HPDE6-E6E7 (cell line): ENCODE results near the gene TAF4.
"Not testable (repeated sequence)": the region's sequence is repeated elsewhere in the genome, so short reads cannot be mapped to it uniquely, and the experiment has no call there.

Experiments used
- DNase-seq: peaks from one replicate; pipeline ENCODE4 v3.0.0; 2011; ENCODE audit warnings: missing footprints; ENCODE audit errors: extremely low spot score

The TAF4 gene

DNA sequence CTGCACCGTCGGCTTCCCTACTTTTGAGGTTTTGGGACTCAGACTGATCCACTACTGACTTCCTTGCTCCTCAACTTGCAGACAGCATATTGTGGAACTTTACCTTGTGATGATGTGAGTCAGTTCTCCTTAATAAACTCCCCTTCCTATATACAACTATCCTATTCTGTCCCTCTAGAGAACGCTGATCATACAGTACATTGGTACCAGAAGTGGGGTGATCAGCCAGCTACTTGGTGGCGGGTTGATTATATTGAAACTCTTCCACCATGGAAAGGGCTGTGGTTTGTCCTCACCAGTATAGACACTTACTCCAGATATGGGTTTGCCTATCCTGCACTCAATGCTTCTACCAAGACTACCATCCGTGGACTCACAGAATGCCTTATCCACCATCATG is 7.6 kb upstream of the TAF4 start:
- DNase-seq, result no peak

GRCh38 chr20:62071669-62072430 is 6.2 kb upstream of the TAF4 start:
- not testable (repeated sequence) for DNase-seq

GRCh38 chr20:62069741-62070216 is 4.1 kb upstream of the TAF4 start:
- DNase-seq, result no peak

GRCh38 chr20:62068997-62069396 is 3.3 kb upstream of the TAF4 start:
- DNase-seq, result no peak

- no peak for DNase-seq
These were observed 2.0 kb upstream of the TAF4 start for GRCh38 chr20:62067547-62068260.

GRCh38 chr20:62066983-62067433 is 1.3 kb upstream of the TAF4 start:
- DNase-seq, result no peak

GRCh38 chr20:62066339-62066982 is 780 bp upstream of the TAF4 start:
- DNase-seq, result peak; percentile 62

DNA sequence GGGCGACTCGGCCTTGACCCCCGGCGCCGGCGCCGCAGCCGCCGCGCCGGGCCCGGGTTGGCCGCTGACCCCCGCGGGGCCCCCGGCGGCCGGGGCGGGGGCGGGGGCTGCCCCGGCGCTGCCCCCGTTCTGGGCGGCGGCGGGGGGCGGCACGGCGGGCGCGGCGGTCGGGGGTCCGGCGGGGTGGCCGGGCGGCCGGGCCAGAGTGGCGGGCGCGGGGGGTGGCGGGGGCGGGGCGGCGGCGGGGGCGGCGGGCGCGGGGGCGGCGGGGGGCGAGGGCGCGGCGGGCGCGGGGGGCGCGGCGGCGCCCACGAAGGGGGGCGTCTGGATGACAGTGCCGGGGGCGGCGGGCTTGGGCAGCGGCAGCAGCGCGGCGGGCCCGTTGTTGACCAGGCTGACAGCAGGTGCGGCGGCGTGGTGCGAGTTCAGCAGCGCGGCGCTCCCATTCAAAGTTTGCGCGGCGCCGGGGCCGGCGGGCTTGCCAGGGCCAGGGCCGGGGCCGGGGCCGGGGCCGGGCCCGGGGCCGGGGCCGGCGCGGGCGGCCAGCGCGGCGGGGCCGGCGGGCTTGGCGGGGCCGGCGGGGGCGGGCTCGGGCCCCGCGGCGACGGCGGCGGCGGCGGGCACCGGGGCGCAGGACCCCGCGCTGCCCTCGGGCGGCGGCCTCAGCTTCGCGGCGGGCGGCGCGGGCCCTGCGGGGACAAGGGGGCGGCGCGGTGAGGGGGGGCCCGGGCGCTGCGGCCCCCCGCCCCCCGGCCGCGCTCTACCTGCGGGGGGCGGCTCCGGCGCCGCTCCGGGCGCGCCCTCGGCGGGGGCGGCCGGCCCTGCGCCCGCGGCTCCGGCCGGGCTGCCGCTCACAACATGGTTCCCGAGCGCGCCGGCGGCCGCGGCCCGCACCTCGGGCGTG is 659 bp downstream of the TAF4 start:
- DNase-seq, result no peak

DNA sequence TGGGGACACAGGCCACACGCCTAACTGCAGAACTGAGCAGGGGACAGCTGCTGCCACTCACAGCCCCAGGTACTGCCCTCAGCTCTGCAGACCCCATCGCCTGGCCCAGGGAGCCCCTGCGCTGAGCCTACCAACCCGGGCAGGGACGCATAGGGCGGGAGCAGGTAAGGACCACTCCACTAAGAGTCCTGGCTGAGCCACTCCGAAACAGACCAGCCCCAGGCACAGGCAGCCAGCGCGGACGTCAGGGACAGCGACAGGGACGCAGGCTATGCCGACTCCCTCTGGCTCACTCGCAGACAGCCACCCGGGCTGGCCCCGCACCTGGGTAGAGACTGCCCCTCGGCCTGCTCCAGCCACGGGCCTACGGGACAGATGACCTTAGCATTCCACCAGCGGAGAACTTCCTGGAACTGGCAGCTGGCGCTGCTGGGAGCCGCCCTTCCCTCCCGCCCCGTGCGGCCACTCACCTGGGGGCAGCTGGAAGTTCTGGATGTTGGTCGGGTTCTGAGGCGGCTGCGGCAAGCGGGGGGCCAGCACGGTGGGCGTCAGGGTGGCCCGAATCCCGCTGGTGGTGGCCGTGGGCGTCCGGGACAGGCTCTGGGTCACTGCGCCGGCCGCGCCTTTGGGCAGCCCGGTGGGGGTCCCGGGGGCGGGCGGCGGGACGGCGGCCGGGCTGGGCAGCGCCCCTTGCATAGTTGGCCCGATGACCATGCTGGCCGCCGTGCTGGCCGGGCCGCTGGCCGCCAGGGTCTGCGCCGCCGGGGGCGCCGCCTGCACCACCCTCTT is 1.5 kb downstream of the TAF4 start:
- DNase-seq, result no peak

- no peak for DNase-seq
These were observed 2.2 kb downstream of the TAF4 start for GRCh38 chr20:62063315-62063980.

- no peak for DNase-seq
These were observed 2.9 kb downstream of the TAF4 start for GRCh38 chr20:62062661-62063314.

DNA sequence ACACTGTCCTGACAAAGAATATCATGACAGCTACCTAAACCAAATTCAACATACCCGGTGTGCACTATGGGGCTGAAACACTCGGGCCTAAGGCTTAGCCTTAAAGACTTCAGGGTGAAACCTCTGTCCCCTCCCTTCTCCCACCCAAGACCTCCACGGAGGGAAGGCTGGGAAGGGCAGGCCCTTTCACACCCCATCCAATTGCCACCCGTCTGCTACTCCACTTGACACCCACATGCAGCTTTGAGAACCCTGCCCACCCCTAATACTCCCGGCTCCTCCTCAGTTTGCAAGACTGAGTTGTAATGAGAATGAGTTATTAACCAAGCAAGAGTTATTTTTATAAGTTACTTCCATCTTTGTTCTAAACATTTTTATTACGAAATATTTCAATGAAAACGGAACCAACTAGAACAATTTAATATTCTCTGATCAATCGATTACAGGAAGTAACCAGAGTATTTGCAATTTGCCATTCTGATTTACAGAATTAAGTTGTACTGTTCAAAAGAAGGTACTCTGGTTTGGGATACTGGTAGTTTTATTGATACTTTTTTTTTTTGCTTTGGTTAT is 3.7 kb downstream of the TAF4 start:
- no peak for DNase-seq

DNA sequence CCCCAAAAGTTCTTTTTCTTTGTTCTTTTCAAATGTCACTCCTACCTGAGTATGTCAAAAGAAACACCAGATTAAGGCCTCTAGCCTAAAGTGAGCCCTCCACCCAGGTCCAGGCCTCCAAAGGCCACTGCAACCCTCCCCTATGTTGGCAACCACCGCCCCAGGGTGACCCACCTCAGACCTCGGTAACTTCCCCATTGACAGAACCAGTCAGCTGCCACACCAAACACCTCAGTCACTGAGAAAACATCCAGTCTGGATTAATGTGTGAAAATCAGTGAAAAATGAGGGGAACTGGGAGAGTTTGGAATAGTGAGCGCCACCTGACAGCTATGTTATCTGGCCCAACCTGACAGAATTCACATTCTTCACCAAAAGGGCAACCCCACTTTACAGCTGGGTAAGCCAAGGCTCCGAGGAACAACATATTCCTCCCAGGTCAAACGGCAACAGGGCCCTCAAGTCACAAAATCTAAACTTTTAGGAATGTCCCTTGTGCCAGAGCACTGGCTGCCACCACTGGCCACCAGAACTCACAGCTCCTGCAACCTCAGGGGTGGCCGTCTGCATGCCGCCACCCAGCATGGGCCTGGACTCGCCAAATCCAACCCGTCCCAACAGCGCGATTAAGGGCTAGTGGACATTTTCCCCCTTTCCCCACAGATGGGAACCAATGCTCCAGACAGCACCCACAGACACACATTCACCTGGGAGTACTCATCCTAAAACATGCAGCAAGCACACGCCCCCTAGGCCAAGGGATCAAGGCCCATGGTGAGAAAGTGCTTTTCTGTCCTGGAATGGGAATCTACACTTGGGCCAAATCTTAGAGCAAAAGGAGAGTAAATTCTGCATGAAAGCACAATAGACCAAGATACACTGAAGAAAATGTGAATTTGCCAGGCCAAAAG is 4.8 kb downstream of the TAF4 start:
- DNase-seq, result no peak

GRCh38 chr20:62059920-62060630 is 5.6 kb downstream of the TAF4 start:
- DNase-seq, result no peak

GRCh38 chr20:62059401-62059800 is 6.3 kb downstream of the TAF4 start:
- no peak for DNase-seq

DNA sequence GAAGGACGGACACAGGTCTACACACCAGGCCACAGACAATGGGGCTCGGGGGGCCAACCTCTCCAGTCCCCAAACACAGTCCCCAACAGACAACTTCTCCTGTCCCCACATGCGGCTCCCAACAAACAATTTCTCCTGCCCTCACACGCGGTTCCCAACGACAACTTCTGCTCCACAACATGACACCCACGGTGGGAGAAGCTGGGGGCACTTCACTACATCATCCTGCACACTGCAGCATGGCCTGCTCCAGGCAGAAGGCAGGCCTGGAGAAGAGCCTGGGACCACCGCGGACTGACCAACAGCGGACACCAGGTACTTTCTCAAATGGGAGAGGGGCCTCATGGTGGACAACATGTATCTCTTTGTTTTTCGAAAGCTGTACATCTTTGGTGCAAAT is 6.7 kb downstream of the TAF4 start:
- DNase-seq, result no peak

GRCh38 chr20:62056975-62057374 is 8.7 kb downstream of the TAF4 start:
- no peak for DNase-seq

- no peak for DNase-seq
These were observed 9.3 kb downstream of the TAF4 start for GRCh38 chr20:62056377-62056776.
